Omental fat pad (tissue), 4 donors: ENCODE data around the gene BROX. TPM values are rescaled to one million over a fixed set of nuclear protein-coding genes. Genes with fewer than 3 reads are reported as not detected.
"Not testable (repeated sequence)": the region's sequence is repeated elsewhere in the genome, so short reads cannot be mapped to it uniquely, and the experiment has no call there.

Source experiments
- ATAC-seq: fragments of 150-250 bp; one replicate; pipeline ENCODE4 v1.9.1; 2016; ENCODE audit warnings: mild to moderate bottlenecking, moderate library complexity; ENCODE audit not compliant: low FRiP score
- DNase-seq: peaks from one replicate; pipeline ENCODE4 v3.0.0-alpha.2; 2019; ENCODE audit warnings: low spot score
- CTCF ChIP-seq, 3 donors: fragments of 450-650 bp; IDR thresholded peaks; one replicate each; pipeline ENCODE4 v1.5.1; 2016 to 2017; ENCODE audit warnings: antibody characterized with exemption in 3 of 3, mild to moderate bottlenecking in 3 of 3, moderate library complexity in 2 of 3
- total RNA-seq, 4 donors: library from RNA; depleted of rRNA; stranded (reverse); fragments of >200 nt; gene quantifications; one replicate each; pipeline ENCODE4 v1.1.0, GENCODE V29; 2016

Gene BROX
- total RNA-seq, 4 donors from 2014 or later: 23.9 to 53.3 (median 39.8) TPM

DNA sequence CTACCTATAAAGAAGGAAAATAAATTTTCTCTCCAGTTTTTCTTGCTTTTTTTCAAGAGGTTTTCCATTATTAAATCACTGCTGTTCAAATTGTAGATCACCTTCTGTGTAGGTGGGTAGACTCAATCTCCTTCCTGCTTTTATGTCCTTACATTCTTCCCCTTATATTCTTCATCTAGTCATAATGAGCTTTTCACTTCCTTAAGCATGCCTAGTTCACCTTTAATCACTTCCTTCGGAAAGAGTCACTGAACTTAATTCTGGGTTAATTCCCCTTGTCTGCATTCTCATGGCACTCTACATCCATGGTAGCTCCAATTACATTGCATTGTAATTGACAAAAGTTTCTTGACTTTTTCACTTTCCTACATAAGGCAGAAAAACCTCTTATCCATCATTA is 18.5 kb downstream of the BROX start:
- no peak for DNase-seq
- TF ChIP-seq CTCF (IDR thresholded peaks at IDR 0.05): no peak
- no peak for ATAC-seq

DNA sequence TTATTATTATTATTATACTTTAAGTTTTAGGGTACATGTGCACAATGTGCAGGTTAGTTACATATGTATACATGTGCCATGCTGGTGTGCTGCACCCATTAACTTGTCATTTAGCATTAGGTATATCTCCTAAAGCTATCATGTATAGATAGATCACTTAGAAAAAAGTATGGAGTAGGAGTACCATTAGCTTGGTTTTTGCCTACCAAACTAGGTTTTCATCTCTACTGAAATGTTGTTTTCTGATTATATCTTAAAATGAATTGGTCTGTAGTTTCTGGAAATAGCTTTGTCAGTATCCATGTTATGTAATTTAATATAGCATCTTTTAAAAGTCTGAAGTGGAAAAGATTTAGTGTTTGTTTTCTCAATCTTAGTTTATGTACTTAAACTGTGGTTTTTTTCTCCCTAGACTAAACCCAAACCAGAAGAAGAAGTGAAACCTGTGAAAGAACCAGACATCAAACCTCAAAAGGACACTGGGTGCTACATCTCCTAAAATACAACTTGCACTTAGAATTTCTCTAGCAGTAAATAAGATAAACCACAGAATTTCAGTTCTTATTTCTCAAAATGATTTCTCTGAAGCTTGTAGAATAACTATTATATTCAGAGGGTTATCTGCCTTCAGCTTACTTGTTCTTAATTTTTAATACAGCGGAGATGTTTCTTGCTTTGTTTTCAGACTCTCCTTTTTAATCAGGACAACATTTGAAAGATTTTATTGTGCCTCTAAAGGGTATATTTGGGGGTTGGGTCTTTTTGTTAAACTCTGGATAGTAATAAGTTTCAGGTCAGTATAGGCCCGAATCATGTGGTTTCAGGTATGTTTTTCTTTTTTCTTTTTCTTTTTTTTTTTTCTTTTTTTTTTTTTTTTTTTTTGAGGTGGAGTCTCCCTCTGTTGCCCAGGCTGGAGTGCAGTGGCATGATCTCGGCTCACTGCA is 20.1 kb downstream of the BROX start:
- no peak for TF ChIP-seq CTCF (IDR thresholded peaks at IDR 0.05)
- ATAC-seq: no peak
- no peak for DNase-seq

DNA sequence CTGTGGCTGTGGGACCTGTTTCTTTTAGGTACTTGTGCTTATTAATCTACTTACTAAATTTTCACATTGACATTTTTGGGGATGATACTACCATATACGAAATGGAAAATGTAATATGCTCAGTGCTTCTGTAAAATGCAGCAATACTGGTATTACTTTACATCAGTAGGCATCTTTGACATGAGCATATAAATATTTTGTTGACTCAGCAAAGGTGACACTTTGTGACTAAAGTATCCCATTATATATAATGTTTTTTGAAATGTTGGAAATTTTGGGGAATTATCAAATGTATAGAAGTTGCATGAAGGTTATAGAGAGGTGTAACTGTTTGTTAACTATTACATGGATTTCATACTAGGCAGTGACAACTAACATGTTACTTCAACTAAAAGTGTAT is 22.4 kb downstream of the BROX start:
- DNase-seq (no peak), ATAC-seq (no peak)
- TF ChIP-seq CTCF (IDR thresholded peaks at IDR 0.05): no peak

GRCh38 chr1:222736470-222736869 is 24.1 kb downstream of the BROX start:
- ATAC-seq (no peak), DNase-seq (no peak)
- no peak for TF ChIP-seq CTCF (IDR thresholded peaks at IDR 0.05)

- no peak for DNase-seq
- ATAC-seq: no peak
- no peak for TF ChIP-seq CTCF (IDR thresholded peaks at IDR 0.05)
Measured at GRCh38 chr1:222736972-222737371, 24.6 kb downstream of the BROX start, which contains the start of gene FAM177B. Gene FAM177B (plus strand): TSS chr1:222737202. CDS start chr1:222746546, 9,344 bp downstream.

- TF ChIP-seq CTCF (IDR thresholded peaks at IDR 0.05): no peak
- no peak for DNase-seq
- ATAC-seq: no peak
Measured at GRCh38 chr1:222739465-222739864, 27.1 kb downstream of the BROX start.

- no peak for TF ChIP-seq CTCF (IDR thresholded peaks at IDR 0.05)
- ATAC-seq: no peak
- DNase-seq: no peak
Measured at GRCh38 chr1:222739929-222740328, 27.6 kb downstream of the BROX start.

GRCh38 chr1:222741630-222742457 is 29.5 kb downstream of the BROX start:
- DNase-seq, ATAC-seq: not testable (repeated sequence)
